Sigmoid colon (tissue), 4 donors: Measurements from ENCODE around the gene TMEM44.

Source experiments
- CTCF ChIP-seq, 4 experiments: fragments of 450-650 bp in 3 of 4; fragments of 200-600 bp in 1 of 4; IDR thresholded peaks; one replicate each; pipeline ENCODE4 v1.5.1; 2016 to 2019; ENCODE audit warnings: antibody characterized with exemption in 4 of 4, mild to moderate bottlenecking in 3 of 4, moderate library complexity in 2 of 4
- POLR2AphosphoS5 ChIP-seq, 4 donors: sonication (generic); formaldehyde crosslinking; IDR thresholded peaks; one replicate each; pipeline ENCODE4 v1.6.1; 2017; ENCODE audit warnings: antibody characterized with exemption in 4 of 4

GRCh38 chr3:194608981-194609380, 24.2 kb downstream of the TMEM44 start:
- TF ChIP-seq POLR2AphosphoS5 (IDR thresholded peaks at IDR 0.05) (no peak), CTCF (IDR thresholded peaks at IDR 0.05) (no peak)
